ENCODE results near the gene CRTAC1. TPM values are rescaled to one million over a fixed set of nuclear protein-coding genes. Genes with fewer than 3 reads are reported as not detected.

CRTAC1 gene
- total RNA-seq, 1 donor, result not detected

DNA sequence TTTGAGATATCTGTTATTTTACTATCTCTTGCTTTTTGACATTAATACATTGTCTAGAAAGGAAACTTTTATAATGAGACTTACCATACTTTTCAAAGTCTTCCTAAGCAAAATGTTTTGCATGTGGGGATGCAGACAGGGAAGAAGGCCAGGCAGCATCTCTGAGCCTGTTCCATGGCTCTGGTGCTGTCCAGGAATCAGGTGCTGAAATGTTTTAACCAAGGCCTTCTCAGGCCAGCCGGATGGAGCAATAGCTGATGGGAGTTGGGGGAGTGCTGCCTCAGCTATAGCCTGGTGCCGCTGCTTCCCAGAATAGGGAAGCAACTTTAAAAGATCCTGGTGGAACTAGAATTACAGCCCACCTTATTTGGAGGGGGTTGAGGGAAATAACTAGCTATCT is 38.5 kb downstream of the CRTAC1 start:
- H3K4me1 ChIP-seq (ENCODE audit: insufficient read depth, low read length), result no peaks in the 10 kb centered on the region

DNA sequence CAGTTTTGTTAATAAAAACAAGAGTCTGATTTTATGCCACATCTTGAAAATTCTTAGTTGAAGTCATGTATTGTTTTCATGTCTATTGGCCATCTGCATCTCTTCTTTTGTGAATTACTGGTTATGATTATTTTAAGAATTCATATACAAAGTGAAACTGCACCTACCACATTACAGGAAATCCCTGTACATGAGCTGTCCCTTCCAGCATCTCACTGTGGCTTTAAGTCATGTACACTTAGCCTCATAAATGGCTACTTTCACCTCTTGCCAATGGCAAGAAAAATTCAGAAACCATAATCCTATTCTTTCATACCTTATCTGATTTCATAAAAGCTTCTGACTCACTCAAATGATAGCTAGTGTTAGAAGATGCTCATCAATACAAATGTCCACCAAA is 48.6 kb downstream of the CRTAC1 start:
- no peak for DNase-seq (ENCODE audit: insufficient read length, low spot score, missing footprints)
- Histone ChIP-seq H3K4me1 (ENCODE audit: insufficient read depth, low read length) (no peaks in the 10 kb centered on the region), H3K4me3 (ENCODE audit: insufficient read depth, low read length) (no peak overlapping the region), H3K36me3 (ENCODE audit: insufficient read depth, low read length) (no peaks in the 10 kb centered on the region), H2AFZ (ENCODE audit: low read length) (no peak overlapping the region), H3K4me2 (ENCODE audit: insufficient read depth, low read length) (no peak overlapping the region), H3K27me3 (ENCODE audit: insufficient read depth, low read length) (peaks cover 3% of the 10 kb centered on the region), H3K9me3 (ENCODE audit: low read depth, low read length) (no peaks in the 10 kb centered on the region), H3K27ac (ENCODE audit: low read depth, low read length) (no peak overlapping the region), H4K20me1 (ENCODE audit: insufficient read depth, low read length) (no peaks in the 10 kb centered on the region), H3K79me2 (ENCODE audit: insufficient read depth, low read length) (no peaks in the 10 kb centered on the region)
- TF ChIP-seq CTCF (IDR thresholded peaks at IDR 0.05; ENCODE audit: extremely low read depth, low read depth, low read length), result no peak

More for the DNA sequence above, 38.5 kb downstream of the CRTAC1 start:
- no peak overlapping the region for H3K4me2 ChIP-seq (ENCODE audit: insufficient read depth, low read length)
- TF ChIP-seq CTCF (IDR thresholded peaks at IDR 0.05; ENCODE audit: extremely low read depth, low read depth, low read length), result no peak
- H3K4me3 ChIP-seq (ENCODE audit: insufficient read depth, low read length), result no peak overlapping the region
- no peaks in the 10 kb centered on the region for H3K36me3 ChIP-seq (ENCODE audit: insufficient read depth, low read length)
- no peaks in the 10 kb centered on the region for H3K79me2 ChIP-seq (ENCODE audit: insufficient read depth, low read length)
- H4K20me1 ChIP-seq (ENCODE audit: insufficient read depth, low read length), result no peaks in the 10 kb centered on the region
- H2AFZ ChIP-seq (ENCODE audit: low read length), result no peak overlapping the region
- no peaks in the 10 kb centered on the region for H3K27me3 ChIP-seq (ENCODE audit: insufficient read depth, low read length)
- no peaks in the 10 kb centered on the region for H3K9me3 ChIP-seq (ENCODE audit: low read depth, low read length)
- no peak overlapping the region for H3K27ac ChIP-seq (ENCODE audit: low read depth, low read length)
- no peak for DNase-seq (ENCODE audit: insufficient read length, low spot score, missing footprints)

GRCh38 chr10:97977673-97978072 is 52.7 kb downstream of the CRTAC1 start:
- Histone ChIP-seq H3K4me1 (ENCODE audit: insufficient read depth, low read length) (no peaks in the 10 kb centered on the region), H3K27ac (ENCODE audit: low read depth, low read length) (no peak overlapping the region), H3K36me3 (ENCODE audit: insufficient read depth, low read length) (no peaks in the 10 kb centered on the region), H3K79me2 (ENCODE audit: insufficient read depth, low read length) (no peaks in the 10 kb centered on the region), H3K27me3 (ENCODE audit: insufficient read depth, low read length) (peaks cover 27% of the 10 kb centered on the region), H2AFZ (ENCODE audit: low read length) (no peak overlapping the region), H3K4me3 (ENCODE audit: insufficient read depth, low read length) (no peak overlapping the region), H4K20me1 (ENCODE audit: insufficient read depth, low read length) (no peaks in the 10 kb centered on the region), H3K9me3 (ENCODE audit: low read depth, low read length) (no peaks in the 10 kb centered on the region), H3K4me2 (ENCODE audit: insufficient read depth, low read length) (no peak overlapping the region)
- no peak for DNase-seq (ENCODE audit: insufficient read length, low spot score, missing footprints)
- no peak for TF ChIP-seq CTCF (IDR thresholded peaks at IDR 0.05; ENCODE audit: extremely low read depth, low read depth, low read length)

DNA sequence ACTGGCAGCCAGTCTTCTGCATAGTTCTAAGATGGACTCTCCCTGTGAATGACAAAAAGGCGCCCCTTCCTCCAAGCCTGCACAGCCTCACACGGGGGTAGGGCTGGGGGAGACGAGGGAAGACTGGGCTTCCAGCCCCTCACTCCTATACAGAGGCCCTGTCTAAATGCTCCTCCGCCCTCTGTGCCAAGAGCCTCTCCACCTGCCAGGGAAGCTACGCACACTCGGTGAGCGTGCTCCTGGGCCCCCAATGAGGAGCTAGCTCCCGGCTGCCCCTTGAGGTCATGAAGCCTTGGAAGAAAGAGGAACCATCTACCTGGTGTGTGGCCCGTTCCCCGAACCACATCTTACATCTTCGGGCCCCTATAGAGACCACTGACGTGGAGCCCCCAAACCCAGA is 54.8 kb downstream of the CRTAC1 start:
- Histone ChIP-seq H3K4me2 (ENCODE audit: insufficient read depth, low read length) (no peak overlapping the region), H2AFZ (ENCODE audit: low read length) (no peak overlapping the region), H3K4me3 (ENCODE audit: insufficient read depth, low read length) (no peak overlapping the region), H3K79me2 (ENCODE audit: insufficient read depth, low read length) (no peaks in the 10 kb centered on the region), H3K9me3 (ENCODE audit: low read depth, low read length) (no peaks in the 10 kb centered on the region), H3K27ac (ENCODE audit: low read depth, low read length) (no peak overlapping the region), H3K4me1 (ENCODE audit: insufficient read depth, low read length) (no peaks in the 10 kb centered on the region), H3K27me3 (ENCODE audit: insufficient read depth, low read length) (peaks cover 27% of the 10 kb centered on the region), H3K36me3 (ENCODE audit: insufficient read depth, low read length) (no peaks in the 10 kb centered on the region), H4K20me1 (ENCODE audit: insufficient read depth, low read length) (no peaks in the 10 kb centered on the region)
- no peak for TF ChIP-seq CTCF (IDR thresholded peaks at IDR 0.05; ENCODE audit: extremely low read depth, low read depth, low read length)
- peak; percentile 47 for DNase-seq (ENCODE audit: insufficient read length, low spot score, missing footprints)

Measured in osteoblast (primary cell).